ENCODE results near the gene SLC27A2.

Gene SLC27A2

DNA sequence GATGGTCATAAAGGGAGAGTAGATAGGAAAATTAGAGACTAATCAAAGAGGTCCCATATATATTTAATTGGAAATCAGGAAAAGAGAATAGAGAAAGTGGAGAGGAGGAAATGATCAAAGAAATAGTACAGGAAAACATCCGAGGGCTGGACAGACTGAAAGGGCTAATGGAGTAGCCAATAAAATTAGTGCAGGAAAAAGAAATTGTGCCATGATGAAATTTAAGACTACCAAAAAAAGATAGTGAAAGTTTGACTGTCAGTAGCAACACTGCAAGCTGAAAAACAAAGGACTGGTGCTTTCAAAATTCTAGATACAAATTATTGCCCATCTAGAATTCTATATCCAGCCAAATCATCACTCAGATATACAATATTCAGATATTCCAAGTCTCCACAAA, 36.3 kb downstream of the SLC27A2 start:
- TF ChIP-seq, protein P1, sequence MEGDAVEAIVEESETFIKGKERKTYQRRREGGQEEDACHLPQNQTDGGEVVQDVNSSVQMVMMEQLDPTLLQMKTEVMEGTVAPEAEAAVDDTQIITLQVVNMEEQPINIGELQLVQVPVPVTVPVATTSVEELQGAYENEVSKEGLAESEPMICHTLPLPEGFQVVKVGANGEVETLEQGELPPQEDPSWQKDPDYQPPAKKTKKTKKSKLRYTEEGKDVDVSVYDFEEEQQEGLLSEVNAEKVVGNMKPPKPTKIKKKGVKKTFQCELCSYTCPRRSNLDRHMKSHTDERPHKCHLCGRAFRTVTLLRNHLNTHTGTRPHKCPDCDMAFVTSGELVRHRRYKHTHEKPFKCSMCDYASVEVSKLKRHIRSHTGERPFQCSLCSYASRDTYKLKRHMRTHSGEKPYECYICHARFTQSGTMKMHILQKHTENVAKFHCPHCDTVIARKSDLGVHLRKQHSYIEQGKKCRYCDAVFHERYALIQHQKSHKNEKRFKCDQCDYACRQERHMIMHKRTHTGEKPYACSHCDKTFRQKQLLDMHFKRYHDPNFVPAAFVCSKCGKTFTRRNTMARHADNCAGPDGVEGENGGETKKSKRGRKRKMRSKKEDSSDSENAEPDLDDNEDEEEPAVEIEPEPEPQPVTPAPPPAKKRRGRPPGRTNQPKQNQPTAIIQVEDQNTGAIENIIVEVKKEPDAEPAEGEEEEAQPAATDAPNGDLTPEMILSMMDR (IDR thresholded peaks at IDR 0.05; ENCODE audit: low read depth, low read length) = no peak

GRCh38 chr15:50218691-50219090, 36.7 kb downstream of the SLC27A2 start:
- DNase-seq (ENCODE audit: extremely low read depth, low read depth) = no peak
- TF ChIP-seq, protein P1 (IDR thresholded peaks at IDR 0.05; ENCODE audit: low read depth, low read length) = no peak

More for the DNA sequence above, 36.3 kb downstream of the SLC27A2 start:
- no peak for DNase-seq (ENCODE audit: extremely low read depth, low read depth)

GRCh38 chr15:50219820-50220219, 37.8 kb downstream of the SLC27A2 start:
- TF ChIP-seq, protein P1 (IDR thresholded peaks at IDR 0.05; ENCODE audit: low read depth, low read length) = no peak
- no peak for DNase-seq (ENCODE audit: extremely low read depth, low read depth)

DNA sequence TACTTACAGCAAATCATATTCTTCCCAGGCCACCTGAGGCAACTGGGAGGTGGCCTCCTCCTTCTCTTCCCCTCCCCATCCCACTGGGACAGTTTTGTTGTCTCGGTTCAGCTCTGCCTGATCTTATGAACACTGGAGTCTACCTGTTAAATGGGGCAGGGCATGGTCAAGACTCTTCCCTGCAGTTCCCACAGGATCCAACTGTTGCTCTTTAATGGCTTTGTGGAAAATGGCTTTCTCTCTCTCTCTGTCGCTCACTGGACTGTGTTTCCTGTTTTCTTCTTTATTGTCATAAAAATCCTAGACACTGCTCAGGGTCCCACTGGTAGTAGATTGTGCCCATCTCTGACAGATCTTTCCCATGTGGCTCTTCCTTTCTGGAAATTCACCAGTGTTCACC, 40.2 kb downstream of the SLC27A2 start:
- DNase-seq (ENCODE audit: extremely low read depth, low read depth) = no peak
- TF ChIP-seq, protein P1 (IDR thresholded peaks at IDR 0.05; ENCODE audit: low read depth, low read length) = no peak

- no peak for DNase-seq (ENCODE audit: extremely low read depth, low read depth)
- TF ChIP-seq, protein P1 (IDR thresholded peaks at IDR 0.05; ENCODE audit: low read depth, low read length) = no peak
Measured at GRCh38 chr15:50224606-50225005, 42.6 kb downstream of the SLC27A2 start.

DNA sequence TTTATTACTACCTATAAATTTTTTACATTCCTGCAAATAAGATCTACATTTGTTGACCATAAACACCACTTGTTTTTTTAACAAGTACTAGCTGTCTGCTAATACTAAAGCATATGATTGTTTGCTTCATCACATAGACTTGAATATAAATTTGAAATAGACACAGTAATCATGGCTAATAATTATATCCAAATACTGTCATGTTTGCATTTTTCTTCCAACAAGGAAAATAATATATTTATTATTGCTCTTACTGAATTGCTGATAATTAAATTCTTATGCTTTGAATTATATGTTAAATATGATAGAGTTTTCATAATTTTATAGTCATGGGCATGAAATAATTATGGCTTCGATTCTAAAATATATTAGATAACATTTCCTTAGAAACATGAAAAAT, 43.1 kb downstream of the SLC27A2 start:
- TF ChIP-seq, protein P1 (IDR thresholded peaks at IDR 0.05; ENCODE audit: low read depth, low read length) = no peak
- no peak for DNase-seq (ENCODE audit: extremely low read depth, low read depth)

GRCh38 chr15:50225938-50226337, 43.9 kb downstream of the SLC27A2 start:
- TF ChIP-seq, protein P1 (IDR thresholded peaks at IDR 0.05; ENCODE audit: low read depth, low read length) = no peak
- DNase-seq (ENCODE audit: extremely low read depth, low read depth) = no peak
